ENCODE data around the gene HEXD. TPM values are rescaled to one million over a fixed set of nuclear protein-coding genes. Genes with fewer than 3 reads are reported as not detected.

The HEXD gene
- total RNA-seq, 1 experiment from 2014 or later, result 16.2 TPM

- Mint-ChIP-seq H3K27me3 (ENCODE audit: insufficient read depth, unreplicated experiment) (no peaks in the 10 kb centered on the region), H3K4me1 (ENCODE audit: insufficient read depth, unreplicated experiment) (no peaks in the 10 kb centered on the region), H3K4me3 (ENCODE audit: unreplicated experiment) (no peak overlapping the region), H3K36me3 (ENCODE audit: insufficient read depth, unreplicated experiment) (no peaks in the 10 kb centered on the region), H3K27ac (ENCODE audit: low read depth, unreplicated experiment) (no peak overlapping the region), H3K9me3 (ENCODE audit: unreplicated experiment) (no peaks in the 10 kb centered on the region)
- no peak for TF ChIP-seq CTCF (IDR thresholded peaks at IDR 0.05; ENCODE audit: unreplicated experiment)
- no peak for DNase-seq (ENCODE audit: unreplicated experiment)
- ChIA-PET POLR2A (no interaction called here), CTCF (interaction anchor here (0.5 to 0.7 kb wide), 3 partner anchors 11 to 545 kb away, joined by 3 read pairs; no protein-coding TSS in a partner anchor)
- no TSS peak for BruUV-seq (replicated peaks)
- intact Hi-C loops (cut with micrococcal nuclease), result no loop called here
Measured at GRCh38 chr17:82438401-82439193, 20.4 kb downstream of the HEXD start.

DNA sequence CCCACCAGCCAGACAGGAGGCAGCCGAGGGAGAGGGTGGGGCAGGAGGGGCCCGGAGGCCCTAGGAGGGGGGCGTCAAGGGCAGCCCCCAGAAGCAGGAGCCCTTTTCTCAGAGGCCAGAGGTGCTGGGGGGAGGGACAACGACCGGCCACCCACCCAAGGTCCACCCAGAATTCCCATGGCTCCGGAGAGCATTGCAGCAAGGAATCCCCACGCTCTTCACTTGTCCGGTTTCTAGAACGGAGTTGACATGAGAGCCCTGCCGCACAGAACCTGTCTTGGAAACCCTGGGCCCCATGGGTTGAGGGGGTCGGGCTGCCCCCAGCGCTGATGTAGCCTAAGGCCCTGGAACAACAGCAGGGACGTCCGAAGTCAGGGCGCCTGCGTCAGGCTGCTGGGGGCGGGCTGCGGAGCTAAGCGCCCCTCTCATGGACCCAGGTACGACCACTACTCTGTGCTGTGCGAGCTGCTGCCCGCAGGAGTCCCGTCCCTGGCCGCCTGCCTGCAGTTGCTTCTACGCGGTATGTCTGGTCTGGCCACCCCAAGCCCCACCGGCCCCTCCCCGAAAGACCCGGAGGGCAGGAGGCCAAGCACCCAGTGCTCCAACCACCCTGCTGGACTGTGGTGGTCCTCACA, 21.2 kb downstream of the HEXD start:
- H3K9me3 Mint-ChIP-seq (ENCODE audit: unreplicated experiment), result no peaks in the 10 kb centered on the region
- intact Hi-C loops (cut with micrococcal nuclease), result no loop called here
- DNase-seq (ENCODE audit: unreplicated experiment), result no peak
- POLR2A ChIA-PET, result no interaction called here
- peaks cover 6% of the 10 kb centered on the region for H3K36me3 Mint-ChIP-seq (ENCODE audit: insufficient read depth, unreplicated experiment)
- H3K4me1 Mint-ChIP-seq (ENCODE audit: insufficient read depth, unreplicated experiment), result no peaks in the 10 kb centered on the region
- no peak overlapping the region for H3K27ac Mint-ChIP-seq (ENCODE audit: low read depth, unreplicated experiment)
- no TSS peak for BruUV-seq (replicated peaks)
- no peak for TF ChIP-seq CTCF (IDR thresholded peaks at IDR 0.05; ENCODE audit: unreplicated experiment)
- H3K4me3 Mint-ChIP-seq (ENCODE audit: unreplicated experiment), result no peak overlapping the region
- CTCF ChIA-PET, result interaction anchor here (0.5 to 0.6 kb wide), 2 partner anchors 24 to 544 kb away, joined by 3 read pairs; no protein-coding TSS in a partner anchor
- no peaks in the 10 kb centered on the region for H3K27me3 Mint-ChIP-seq (ENCODE audit: insufficient read depth, unreplicated experiment)

DNA sequence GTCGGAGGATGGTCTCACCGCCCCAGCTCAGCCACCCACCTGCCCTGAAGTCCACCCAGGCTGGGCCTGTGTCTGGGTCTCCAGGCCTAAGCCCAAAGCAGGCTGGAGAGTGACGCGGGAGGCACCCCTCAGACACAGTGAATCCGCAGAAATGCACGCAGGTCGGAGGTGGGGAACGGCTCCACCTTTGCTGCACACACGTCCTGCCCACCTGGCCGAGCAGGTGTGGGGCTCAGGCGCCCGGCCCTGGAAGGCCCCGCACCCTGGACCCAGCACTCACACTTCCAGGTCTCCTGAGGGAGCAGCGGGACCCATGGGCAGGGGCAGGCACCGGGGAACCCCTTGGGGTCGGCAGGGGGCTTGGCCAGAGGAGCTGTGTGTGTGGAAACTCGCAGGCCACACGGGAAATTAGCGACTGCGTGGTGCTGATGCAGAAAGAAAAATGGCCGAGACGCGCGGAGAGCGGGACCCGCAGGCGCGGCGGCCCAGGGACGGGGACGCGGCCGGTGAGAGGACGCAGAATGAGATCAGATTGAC, 21.8 kb downstream of the HEXD start:
- no peaks in the 10 kb centered on the region for H3K4me1 Mint-ChIP-seq (ENCODE audit: insufficient read depth, unreplicated experiment)
- no peaks in the 10 kb centered on the region for H3K27me3 Mint-ChIP-seq (ENCODE audit: insufficient read depth, unreplicated experiment)
- intact Hi-C loops (cut with micrococcal nuclease), result no loop called here
- H3K36me3 Mint-ChIP-seq (ENCODE audit: insufficient read depth, unreplicated experiment), result peaks cover 6% of the 10 kb centered on the region
- no peak overlapping the region for H3K4me3 Mint-ChIP-seq (ENCODE audit: unreplicated experiment)
- no peak overlapping the region for H3K27ac Mint-ChIP-seq (ENCODE audit: low read depth, unreplicated experiment)
- ChIA-PET CTCF (interaction anchor here (0.6 kb wide), 2 partner anchors 23 to 142 kb away, joined by 3 read pairs; no protein-coding TSS in a partner anchor), POLR2A (no interaction called here)
- BruUV-seq (replicated peaks), result no TSS peak
- TF ChIP-seq CTCF (IDR thresholded peaks at IDR 0.05; ENCODE audit: unreplicated experiment), result no peak
- no peak for DNase-seq (ENCODE audit: unreplicated experiment)
- no peaks in the 10 kb centered on the region for H3K9me3 Mint-ChIP-seq (ENCODE audit: unreplicated experiment)

GRCh38 chr17:82440469-82440981, 22.4 kb downstream of the HEXD start:
- Mint-ChIP-seq H3K4me3 (ENCODE audit: unreplicated experiment) (no peak overlapping the region), H3K27me3 (ENCODE audit: insufficient read depth, unreplicated experiment) (no peaks in the 10 kb centered on the region), H3K27ac (ENCODE audit: low read depth, unreplicated experiment) (no peak overlapping the region), H3K36me3 (ENCODE audit: insufficient read depth, unreplicated experiment) (peaks cover 6% of the 10 kb centered on the region), H3K4me1 (ENCODE audit: insufficient read depth, unreplicated experiment) (no peaks in the 10 kb centered on the region), H3K9me3 (ENCODE audit: unreplicated experiment) (no peaks in the 10 kb centered on the region)
- POLR2A ChIA-PET, result no interaction called here
- no peak for TF ChIP-seq CTCF (IDR thresholded peaks at IDR 0.05; ENCODE audit: unreplicated experiment)
- DNase-seq (ENCODE audit: unreplicated experiment), result no peak
- CTCF ChIA-PET, result interaction anchor here (0.6 kb wide), 1 partner anchor 142 kb away, joined by 3 read pairs; no protein-coding TSS in a partner anchor
- intact Hi-C loops (cut with micrococcal nuclease), result no loop called here
- BruUV-seq (replicated peaks), result no TSS peak
